HG02840 (cell line): Measurements from ENCODE around the gene PPP3CA.

Source experiments
- ATAC-seq: cut with Tn5 transposase; IDR thresholded peaks from one replicate; pipeline ENCODE4 v1.9.1; 2021; ENCODE audit warnings: mild to moderate bottlenecking, moderate library complexity, moderate number of reproducible peaks; ENCODE audit not compliant: unreplicated experiment, low FRiP score

Gene PPP3CA

DNA sequence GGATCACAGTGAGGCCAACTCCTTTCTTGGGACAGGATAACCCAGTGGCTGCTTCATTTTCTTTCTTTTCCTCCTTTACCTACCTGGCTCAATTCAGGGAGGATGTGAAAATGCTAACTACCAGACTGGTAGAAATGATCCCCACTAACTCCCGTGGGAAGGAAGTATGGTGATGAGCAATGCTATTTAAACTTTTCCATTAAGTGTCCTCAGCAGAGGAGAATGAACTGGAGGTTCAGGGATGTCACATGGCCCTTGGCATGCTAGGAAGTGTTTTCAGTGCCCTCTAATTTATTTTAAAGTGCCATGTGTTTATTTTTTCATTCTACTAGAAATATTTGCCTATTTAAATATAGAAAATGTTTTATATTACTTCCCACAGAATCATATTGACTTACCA is 363.9 kb downstream of the PPP3CA start:
- ATAC-seq = no peak

DNA sequence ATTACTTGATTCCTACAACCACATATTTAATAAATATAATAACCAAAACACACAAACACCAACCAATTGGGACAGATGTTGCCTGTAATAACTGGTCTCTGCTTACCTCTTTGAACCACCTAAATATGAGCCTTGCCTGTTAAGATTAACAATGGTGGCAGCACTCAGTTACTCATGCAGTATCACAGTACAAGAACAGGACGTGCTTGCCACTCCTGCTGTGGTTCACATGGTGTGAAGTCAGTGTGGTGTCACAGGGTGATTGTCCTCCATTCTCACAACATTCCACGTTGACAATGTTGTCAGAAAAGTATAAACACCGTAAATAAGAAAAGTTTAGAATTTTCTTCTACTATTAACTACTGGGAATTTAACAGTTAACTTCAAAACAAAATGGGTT is 365.0 kb downstream of the PPP3CA start:
- ATAC-seq = no peak

- no peak for ATAC-seq
These were observed 365.7 kb downstream of the PPP3CA start for GRCh38 chr4:100981447-100982204.

- ATAC-seq = no peak
These were observed 367.6 kb downstream of the PPP3CA start for GRCh38 chr4:100979736-100980135.

GRCh38 chr4:100977746-100978397 is 369.5 kb downstream of the PPP3CA start:
- ATAC-seq = no peak

DNA sequence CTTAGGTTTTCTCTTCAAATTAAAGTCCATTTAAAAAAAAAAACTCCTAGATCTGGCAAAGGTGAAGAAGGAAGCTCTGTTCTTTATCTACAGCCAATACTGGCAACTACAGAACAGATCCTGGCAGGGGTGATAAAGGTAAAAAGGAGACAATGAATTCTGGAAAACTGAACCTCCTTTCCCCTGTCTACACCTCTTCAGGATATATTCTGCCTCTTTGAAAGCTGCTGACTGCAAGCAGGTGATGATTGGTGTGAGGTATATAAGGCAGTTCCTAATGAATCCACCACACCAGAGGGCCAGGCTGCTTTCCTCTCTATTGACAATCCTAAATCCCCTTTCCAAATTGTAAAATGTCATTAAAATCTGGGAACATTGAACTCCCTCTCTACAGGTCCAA is 370.1 kb downstream of the PPP3CA start:
- ATAC-seq = no peak
